ENCODE data around the gene SDK2. TPM values are rescaled to one million over a fixed set of nuclear protein-coding genes. Genes with fewer than 3 reads are reported as not detected.

SDK2 gene
- total RNA-seq, 1 donor, result under 0.01 TPM

DNA sequence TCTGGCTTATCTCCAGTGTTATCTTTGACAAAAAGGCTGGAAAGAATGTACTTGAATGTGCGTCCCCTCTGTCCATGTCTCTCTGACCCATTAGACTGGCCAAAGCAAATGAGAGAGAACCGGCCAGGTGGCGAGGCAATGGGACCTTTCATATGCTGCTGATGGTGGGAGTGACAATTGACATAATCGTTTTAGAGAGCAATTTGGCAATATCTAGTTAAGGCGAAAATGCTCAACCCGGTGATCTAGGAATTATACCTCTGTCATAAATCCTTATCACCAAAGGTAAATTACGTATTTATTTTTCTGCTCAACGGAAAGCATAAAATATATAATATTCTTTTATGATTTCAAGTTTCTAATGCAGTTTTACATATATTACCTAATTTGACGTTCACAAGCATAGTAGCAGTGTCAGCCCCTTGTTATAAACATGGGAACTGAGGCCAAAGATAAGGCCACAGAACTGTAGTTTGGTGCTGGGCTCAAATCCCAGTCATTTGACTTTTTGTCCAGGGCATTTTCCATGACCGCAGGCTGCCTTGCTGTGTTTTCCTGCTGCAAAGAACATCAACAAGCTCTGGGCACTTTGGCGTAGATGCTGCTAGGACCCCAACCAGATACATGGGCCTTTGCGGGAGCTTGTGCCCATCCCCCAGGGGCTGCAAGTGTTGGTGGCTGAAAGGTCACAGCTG, 14.7 kb upstream of the SDK2 start:
- Histone ChIP-seq H2AFZ (ENCODE audit: low read length) (no peak overlapping the region), H3K27ac (ENCODE audit: low read depth, low read length) (no peak overlapping the region), H3K79me2 (ENCODE audit: insufficient read depth, low read length) (no peaks in the 10 kb centered on the region), H3K9me3 (ENCODE audit: low read depth, low read length) (no peaks in the 10 kb centered on the region), H3K27me3 (ENCODE audit: insufficient read depth, low read length) (no peaks in the 10 kb centered on the region), H3K36me3 (ENCODE audit: insufficient read depth, low read length) (no peaks in the 10 kb centered on the region), H4K20me1 (ENCODE audit: insufficient read depth, low read length) (no peaks in the 10 kb centered on the region), H3K4me1 (ENCODE audit: insufficient read depth, low read length) (no peaks in the 10 kb centered on the region), H3K4me2 (ENCODE audit: insufficient read depth, low read length) (no peak overlapping the region), H3K4me3 (ENCODE audit: insufficient read depth, low read length) (no peak overlapping the region)
- TF ChIP-seq, protein P1, sequence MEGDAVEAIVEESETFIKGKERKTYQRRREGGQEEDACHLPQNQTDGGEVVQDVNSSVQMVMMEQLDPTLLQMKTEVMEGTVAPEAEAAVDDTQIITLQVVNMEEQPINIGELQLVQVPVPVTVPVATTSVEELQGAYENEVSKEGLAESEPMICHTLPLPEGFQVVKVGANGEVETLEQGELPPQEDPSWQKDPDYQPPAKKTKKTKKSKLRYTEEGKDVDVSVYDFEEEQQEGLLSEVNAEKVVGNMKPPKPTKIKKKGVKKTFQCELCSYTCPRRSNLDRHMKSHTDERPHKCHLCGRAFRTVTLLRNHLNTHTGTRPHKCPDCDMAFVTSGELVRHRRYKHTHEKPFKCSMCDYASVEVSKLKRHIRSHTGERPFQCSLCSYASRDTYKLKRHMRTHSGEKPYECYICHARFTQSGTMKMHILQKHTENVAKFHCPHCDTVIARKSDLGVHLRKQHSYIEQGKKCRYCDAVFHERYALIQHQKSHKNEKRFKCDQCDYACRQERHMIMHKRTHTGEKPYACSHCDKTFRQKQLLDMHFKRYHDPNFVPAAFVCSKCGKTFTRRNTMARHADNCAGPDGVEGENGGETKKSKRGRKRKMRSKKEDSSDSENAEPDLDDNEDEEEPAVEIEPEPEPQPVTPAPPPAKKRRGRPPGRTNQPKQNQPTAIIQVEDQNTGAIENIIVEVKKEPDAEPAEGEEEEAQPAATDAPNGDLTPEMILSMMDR (IDR thresholded peaks at IDR 0.05; ENCODE audit: extremely low read depth, low read depth, low read length), result no peak
- DNase-seq (ENCODE audit: insufficient read length, low spot score, missing footprints), result no peak

- Histone ChIP-seq H4K20me1 (ENCODE audit: insufficient read depth, low read length) (no peaks in the 10 kb centered on the region), H3K36me3 (ENCODE audit: insufficient read depth, low read length) (no peaks in the 10 kb centered on the region), H3K27ac (ENCODE audit: low read depth, low read length) (no peak overlapping the region), H2AFZ (ENCODE audit: low read length) (no peak overlapping the region), H3K4me1 (ENCODE audit: insufficient read depth, low read length) (no peaks in the 10 kb centered on the region), H3K4me2 (ENCODE audit: insufficient read depth, low read length) (no peak overlapping the region), H3K9me3 (ENCODE audit: low read depth, low read length) (no peaks in the 10 kb centered on the region), H3K27me3 (ENCODE audit: insufficient read depth, low read length) (no peaks in the 10 kb centered on the region), H3K4me3 (ENCODE audit: insufficient read depth, low read length) (no peak overlapping the region), H3K79me2 (ENCODE audit: insufficient read depth, low read length) (no peaks in the 10 kb centered on the region)
- DNase-seq (ENCODE audit: insufficient read length, low spot score, missing footprints), result no peak
- TF ChIP-seq, protein P1 (IDR thresholded peaks at IDR 0.05; ENCODE audit: extremely low read depth, low read depth, low read length), result peak; percentile 48
Measured at GRCh38 chr17:73657473-73658116, 13.3 kb upstream of the SDK2 start.

DNA sequence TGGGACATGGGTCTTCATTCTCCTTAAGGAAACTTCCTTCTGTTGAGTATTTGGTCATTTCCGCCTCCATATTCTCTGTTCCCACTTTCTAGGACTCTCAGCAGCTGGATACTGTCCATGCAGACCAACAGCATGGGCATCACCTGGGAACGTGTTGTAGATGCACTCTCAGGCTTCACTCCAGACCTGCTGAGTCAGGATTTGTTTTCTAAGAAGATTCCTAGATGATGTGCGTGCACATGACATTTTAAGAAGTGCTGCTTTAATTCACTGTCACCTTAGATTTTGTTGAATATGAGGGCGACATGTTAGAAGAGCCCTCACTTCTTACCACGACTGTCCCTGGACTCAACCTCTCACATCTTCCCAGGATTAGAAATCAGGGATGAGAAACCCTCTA, 10.0 kb upstream of the SDK2 start:
- TF ChIP-seq, protein P1 (IDR thresholded peaks at IDR 0.05; ENCODE audit: extremely low read depth, low read depth, low read length), result no peak
- Histone ChIP-seq H3K79me2 (ENCODE audit: insufficient read depth, low read length) (no peaks in the 10 kb centered on the region), H3K9me3 (ENCODE audit: low read depth, low read length) (no peaks in the 10 kb centered on the region), H3K27me3 (ENCODE audit: insufficient read depth, low read length) (no peaks in the 10 kb centered on the region), H2AFZ (ENCODE audit: low read length) (no peak overlapping the region), H3K4me1 (ENCODE audit: insufficient read depth, low read length) (no peaks in the 10 kb centered on the region), H3K4me3 (ENCODE audit: insufficient read depth, low read length) (no peak overlapping the region), H3K36me3 (ENCODE audit: insufficient read depth, low read length) (no peaks in the 10 kb centered on the region), H3K4me2 (ENCODE audit: insufficient read depth, low read length) (no peak overlapping the region), H4K20me1 (ENCODE audit: insufficient read depth, low read length) (no peaks in the 10 kb centered on the region), H3K27ac (ENCODE audit: low read depth, low read length) (no peak overlapping the region)
- DNase-seq (ENCODE audit: insufficient read length, low spot score, missing footprints), result no peak

DNA sequence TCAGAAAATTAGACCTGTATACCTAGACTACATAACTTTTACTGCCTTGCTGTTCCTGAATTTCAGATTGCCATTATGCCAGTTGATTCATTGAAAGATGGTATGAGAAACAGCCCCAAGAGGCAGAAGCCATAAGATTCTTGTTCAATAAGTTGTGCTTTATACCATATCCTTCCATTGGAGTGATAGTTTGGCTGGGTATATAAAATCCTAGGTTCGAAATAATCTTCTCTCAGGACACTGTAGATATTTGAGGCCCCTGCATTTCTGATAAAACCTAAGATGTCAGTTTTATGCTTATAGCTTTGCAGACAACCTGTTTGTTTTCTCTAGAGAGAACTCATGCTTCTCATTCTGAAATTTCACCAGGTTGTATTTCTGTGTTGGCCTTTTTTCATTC, 9.6 kb upstream of the SDK2 start:
- Histone ChIP-seq H3K27ac (ENCODE audit: low read depth, low read length) (no peak overlapping the region), H3K4me3 (ENCODE audit: insufficient read depth, low read length) (no peak overlapping the region), H3K4me2 (ENCODE audit: insufficient read depth, low read length) (no peak overlapping the region), H3K79me2 (ENCODE audit: insufficient read depth, low read length) (no peaks in the 10 kb centered on the region), H4K20me1 (ENCODE audit: insufficient read depth, low read length) (no peaks in the 10 kb centered on the region), H3K4me1 (ENCODE audit: insufficient read depth, low read length) (no peaks in the 10 kb centered on the region), H3K27me3 (ENCODE audit: insufficient read depth, low read length) (no peaks in the 10 kb centered on the region), H2AFZ (ENCODE audit: low read length) (no peak overlapping the region), H3K9me3 (ENCODE audit: low read depth, low read length) (no peaks in the 10 kb centered on the region), H3K36me3 (ENCODE audit: insufficient read depth, low read length) (no peaks in the 10 kb centered on the region)
- no peak for DNase-seq (ENCODE audit: insufficient read length, low spot score, missing footprints)
- TF ChIP-seq, protein P1 (IDR thresholded peaks at IDR 0.05; ENCODE audit: extremely low read depth, low read depth, low read length), result no peak
